Transverse colon (tissue), 3 donors: ENCODE data around the gene PDIA5.

Experiments used
- CTCF ChIP-seq, 5 experiments: fragments of 200-600 bp in 3 of 5; fragments of 450-650 bp in 2 of 5; sonication (generic) in 3 of 5; IDR thresholded peaks; 1 replicate in 2 of 5; 2 replicates in 3 of 5; pipeline ENCODE4 v1.5.1; 2016 to 2017; ENCODE audit warnings: antibody characterized with exemption in 5 of 5, inconsistent platforms in 3 of 5, mild to moderate bottlenecking in 2 of 5, moderate library complexity in 1 of 5
- POLR2A ChIP-seq: fragments of 450-650 bp; IDR thresholded peaks from one replicate; pipeline ENCODE4 v1.6.1; 2016; ENCODE audit warnings: antibody characterized with exemption, mild to moderate bottlenecking, moderate library complexity

GRCh38 chr3:123092243-123092642 is 25.4 kb downstream of the PDIA5 start:
- TF ChIP-seq CTCF (IDR thresholded peaks at IDR 0.05): no peak
- no peak for TF ChIP-seq POLR2A
